GM18519 (cell line): Measurements from ENCODE around the gene PURA.
A peak's percentile ranks its signal among the peaks of the same experiment; 100 is the strongest.

Experiments used
- ATAC-seq: cut with Tn5 transposase; IDR thresholded peaks from one replicate; pipeline ENCODE4 v1.9.1; 2021; ENCODE audit warnings: mild to moderate bottlenecking, moderate library complexity; ENCODE audit not compliant: unreplicated experiment, low FRiP score

The PURA gene

GRCh38 chr5:140113699-140114263 is at the start of gene PURA:
Gene PURA, plus strand, starts transcription at chr5:140114109. Its CDS starts 73 bp downstream, at chr5:140114182.
- peak; percentile 76 for ATAC-seq

- no peak for ATAC-seq
Observed at GRCh38 chr5:140072812-140073211, 41.1 kb upstream of the PURA start.

- no peak for ATAC-seq
Observed at GRCh38 chr5:140073296-140073695, 40.6 kb upstream of the PURA start.

- ATAC-seq, result no peak
Observed at GRCh38 chr5:140075371-140075770, 38.5 kb upstream of the PURA start.

GRCh38 chr5:140076142-140076541 is 37.8 kb upstream of the PURA start:
- ATAC-seq, result no peak

- ATAC-seq, result no peak
Observed at GRCh38 chr5:140076788-140077187, 37.1 kb upstream of the PURA start.

- no peak for ATAC-seq
Observed at GRCh38 chr5:140083120-140083519, 30.8 kb upstream of the PURA start.

- no peak for ATAC-seq
Observed at GRCh38 chr5:140083650-140084049, 30.3 kb upstream of the PURA start.

GRCh38 chr5:140084541-140084940 is 29.4 kb upstream of the PURA start:
- ATAC-seq, result no peak

GRCh38 chr5:140090251-140090650 is 23.7 kb upstream of the PURA start:
- no peak for ATAC-seq

- no peak for ATAC-seq
Observed at GRCh38 chr5:140093179-140093578, 20.7 kb upstream of the PURA start.

GRCh38 chr5:140093866-140094265 is 20.0 kb upstream of the PURA start:
- no peak for ATAC-seq

GRCh38 chr5:140094889-140095288 is 19.0 kb upstream of the PURA start:
- no peak for ATAC-seq

- ATAC-seq, result no peak
Observed at GRCh38 chr5:140101179-140101578, 12.7 kb upstream of the PURA start.

GRCh38 chr5:140103154-140103553 is 10.8 kb upstream of the PURA start:
- ATAC-seq, result no peak

GRCh38 chr5:140104100-140104499 is 9.8 kb upstream of the PURA start:
- no peak for ATAC-seq

- ATAC-seq, result no peak
Observed at GRCh38 chr5:140106101-140106500, 7.8 kb upstream of the PURA start.

GRCh38 chr5:140106805-140107311 is 7.1 kb upstream of the PURA start:
- ATAC-seq, result no peak

GRCh38 chr5:140107312-140108092 is 6.4 kb upstream of the PURA start:
- ATAC-seq, result peak; percentile 81

GRCh38 chr5:140108093-140109017 is 5.6 kb upstream of the PURA start:
- no peak for ATAC-seq
